Loucy (cell line): Measurements from ENCODE around the gene FOXF1.

ENCODE experiments used
- CTCF ChIP-seq: fragments of 200-600 bp; sonication (generic); conservative IDR thresholded peaks from 2 replicates; pipeline ENCODE4 v1.5.1; 2014; ENCODE audit warnings: mild to moderate bottlenecking, antibody characterized with exemption, low read length
- EZH2phosphoT487 ChIP-seq: fragments of 200-600 bp; IDR thresholded peaks from 2 replicates; pipeline ENCODE4 v1.6.1; 2018; ENCODE audit warnings: antibody characterized with exemption, mild to moderate bottlenecking, moderate library complexity, borderline replicate concordance

DNA sequence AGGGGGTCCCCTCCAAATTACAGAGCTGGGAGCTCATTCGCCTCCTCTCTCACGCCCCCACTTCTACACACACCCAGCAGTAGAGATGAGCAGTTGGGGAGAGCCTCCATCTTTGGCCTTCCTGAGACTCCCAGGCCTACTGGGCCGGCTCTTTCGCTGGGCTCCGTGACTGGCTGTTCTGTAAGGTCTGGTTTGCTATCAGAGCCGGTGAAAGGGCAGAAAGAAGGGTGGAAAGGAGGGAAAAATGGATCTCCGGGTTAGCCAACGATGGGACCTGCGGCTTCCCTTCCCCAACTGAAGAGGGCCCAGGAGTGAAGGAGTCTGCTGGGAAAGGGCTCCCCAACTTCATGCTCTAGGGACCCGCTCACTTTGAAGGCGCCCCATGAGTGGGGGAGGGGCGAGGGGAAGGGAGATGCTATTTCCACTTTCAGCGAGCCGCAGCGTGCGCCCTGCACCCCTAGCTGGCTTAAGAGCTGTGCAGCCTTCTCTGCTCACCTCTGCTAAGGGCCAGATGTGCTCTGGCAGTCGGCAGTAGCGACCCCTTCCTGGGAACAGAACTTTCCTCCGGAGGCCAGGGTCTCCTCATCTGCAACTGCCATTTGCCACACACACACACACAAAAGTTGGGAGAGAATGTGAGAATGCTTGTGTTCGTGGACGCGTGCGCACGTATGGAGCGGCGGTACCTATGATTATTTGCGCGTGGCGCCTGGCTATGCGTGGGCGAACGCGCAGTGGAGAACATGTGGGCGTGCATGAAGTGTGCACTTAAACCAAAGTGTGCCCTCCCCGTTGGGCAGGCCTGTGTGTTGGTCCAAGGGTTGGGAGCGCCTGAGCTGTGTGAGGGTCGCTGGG lies 2.9 kb upstream of the FOXF1 start:
- TF ChIP-seq CTCF (no peak), EZH2phosphoT487 (no peak)
